SK-N-SH (cell line): Measurements from ENCODE around the gene ASTN2. TPM values are rescaled to one million over a fixed set of nuclear protein-coding genes. Genes with fewer than 3 reads are reported as not detected.

ENCODE experiments used
- CTCF ChIA-PET: fragments of 300-600, 350-600 bp; formaldehyde crosslinking; extraction: SDS; loops from one replicate; lab custom pipeline; 2021; lab: Yijun Ruan, JAX
- POLR2A ChIA-PET: fragments of 350-600 bp; sonication (Branson Sonifier 250); formaldehyde crosslinking; extraction: SDS; loops from one replicate; lab custom pipeline; 2020; ENCODE audit warnings: antibody characterized with exemption, inconsistent platforms; lab: Yijun Ruan, JAX
- DNase-seq: peaks from one replicate; pipeline ENCODE4 v3.0.0; 2012
- H2AFZ ChIP-seq: fragments of 200-600 bp; sonication (generic); 2 replicates; pipeline ENCODE4 v1.8.1; 2016; ENCODE audit warnings: antibody characterized with exemption, mild to moderate bottlenecking, low read depth
- H3F3A ChIP-seq: fragments of 200-600 bp; sonication (generic); replicated peaks from 2 replicates; pipeline ENCODE3; 2016; ENCODE audit warnings: antibody characterized with exemption, mild to moderate bottlenecking; ENCODE audit not compliant: insufficient read depth
- H3K27ac ChIP-seq, 2 experiments: fragments of 200-500 bp in 1 of 2; fragments of 200-600 bp in 1 of 2; sonication (Bioruptor generic) in 1 of 2; sonication (generic), shearing (Covaris generic) in 1 of 2; 2 replicates each; pipeline versions ENCODE4 v1.5.1 to v1.6.1; 2014 to 2016; ENCODE audit warnings: low read depth in 2 of 2, inconsistent platforms in 1 of 2, low read length in 1 of 2, mild to moderate bottlenecking in 1 of 2, mixed read lengths in 1 of 2
- H3K27me3 ChIP-seq: fragments of 200-600 bp; sonication (generic), shearing (Covaris generic); 2 replicates; pipeline ENCODE4 v1.6.1; 2016; ENCODE audit warnings: mixed run types; ENCODE audit not compliant: insufficient read depth
- H3K36me3 ChIP-seq, 2 experiments: fragments of 200-500 bp in 1 of 2; fragments of 200-600 bp in 1 of 2; sonication (Bioruptor generic) in 1 of 2; sonication (generic) in 1 of 2; replicated peaks in 1 of 2; 2 replicates each; pipeline versions ENCODE3 to v1.5.1; 2014 to 2016; ENCODE audit warnings: low read length in 1 of 2, mild to moderate bottlenecking in 1 of 2; ENCODE audit not compliant: insufficient read depth in 2 of 2, control insufficient read depth in 1 of 2
- H3K4me1 ChIP-seq, 2 experiments: fragments of 200-500 bp in 1 of 2; fragments of 200-600 bp in 1 of 2; sonication (Bioruptor generic) in 1 of 2; sonication (generic), shearing (Covaris generic) in 1 of 2; 2 replicates each; pipeline versions ENCODE4 v1.5.1 to v1.6.1; 2014 to 2016; ENCODE audit warnings: low read depth in 1 of 2, low read length in 1 of 2, mixed run types in 1 of 2; ENCODE audit not compliant: insufficient read depth in 2 of 2, control insufficient read depth in 1 of 2
- H3K4me2 ChIP-seq: fragments of 200-600 bp; sonication (generic), shearing (Covaris generic); 2 replicates; pipeline ENCODE4 v1.6.1; 2017; ENCODE audit warnings: mixed run types
- H3K4me3 ChIP-seq, 2 experiments: fragments of 200-500 bp in 1 of 2; fragments of 200-600 bp in 1 of 2; sonication (Bioruptor generic) in 1 of 2; sonication (generic), shearing (Covaris generic) in 1 of 2; 2 replicates each; pipeline versions ENCODE4 v1.5.1 to v1.8.1; 2014 to 2016; ENCODE audit warnings: low read depth in 2 of 2, inconsistent platforms in 1 of 2, low read length in 1 of 2, mild to moderate bottlenecking in 1 of 2, mixed read lengths in 1 of 2, moderate library complexity in 1 of 2
- H3K79me2 ChIP-seq: fragments of 200-600 bp; sonication (generic); 2 replicates; pipeline ENCODE4 v1.8.1; 2017; ENCODE audit warnings: mild to moderate bottlenecking; ENCODE audit not compliant: insufficient read depth
- H3K9ac ChIP-seq: fragments of 200-600 bp; sonication (generic); 2 replicates; pipeline ENCODE4 v1.6.1; 2017; ENCODE audit warnings: mixed run types
- H3K9me2 ChIP-seq: fragments of 200-600 bp; sonication (generic); 2 replicates; pipeline ENCODE4 v1.6.1; 2017; ENCODE audit warnings: mixed run types
- H3K9me3 ChIP-seq: fragments of 200-600 bp; sonication (generic); 2 replicates; pipeline ENCODE4 v1.6.1; 2017; ENCODE audit warnings: mixed run types, mild to moderate bottlenecking, moderate library complexity
- H4K20me1 ChIP-seq: fragments of 200-600 bp; sonication (generic); 2 replicates; pipeline ENCODE4 v1.6.1; 2017; ENCODE audit warnings: mild to moderate bottlenecking, mixed run types; ENCODE audit not compliant: insufficient read depth
- CHD2 ChIP-seq: fragments of 150-350 bp; IDR thresholded peaks from 2 replicates; pipeline ENCODE4 v1.6.1; 2018; ENCODE audit warnings: low read length; ENCODE audit not compliant: partially characterized antibody
- ELF1 ChIP-seq: IDR thresholded peaks from 2 replicates; pipeline ENCODE4 v1.4.0; 2012
- EZH2phosphoT487 ChIP-seq: fragments of 200-600 bp; sonication (generic); IDR thresholded peaks from 2 replicates; pipeline ENCODE4 v1.6.1; 2017; ENCODE audit warnings: low read depth, mixed run types, mild to moderate bottlenecking, antibody characterized with exemption, moderate library complexity, borderline replicate concordance
- FOXJ3 ChIP-seq: sonication (generic); formaldehyde crosslinking; IDR thresholded peaks from 2 replicates; pipeline ENCODE4 v1.5.1; 2020; ENCODE audit warnings: mild to moderate bottlenecking, missing genetic modification reagents
- GABPA ChIP-seq: IDR thresholded peaks from 2 replicates; pipeline ENCODE4 v1.4.0; 2012; ENCODE audit warnings: low read depth, mild to moderate bottlenecking
- GATA2 ChIP-seq: sonication (generic); formaldehyde crosslinking; IDR thresholded peaks from 2 replicates; pipeline ENCODE4 v1.5.0; 2020; ENCODE audit warnings: mild to moderate bottlenecking, missing genetic modification reagents
- MEF2A ChIP-seq: IDR thresholded peaks from 2 replicates; pipeline ENCODE4 v1.4.0; 2012; ENCODE audit warnings: low read depth, borderline replicate concordance
- MXI1 ChIP-seq: IDR thresholded peaks from 2 replicates; pipeline ENCODE4 v1.6.1; 2012; ENCODE audit warnings: mild to moderate bottlenecking, low read depth, low read length, improper control_type of control experiment
- NFIC ChIP-seq: IDR thresholded peaks from 2 replicates; pipeline ENCODE4 v1.4.0; 2012; ENCODE audit warnings: borderline replicate concordance
- NRF1 ChIP-seq: IDR thresholded peaks from 2 replicates; pipeline ENCODE4 v1.6.1; 2012; ENCODE audit warnings: low read depth, mild to moderate bottlenecking, low read length
- PBX3 ChIP-seq: IDR thresholded peaks from 2 replicates; pipeline ENCODE4; 2012
- POLR2AphosphoS5 ChIP-seq: IDR thresholded peaks from 2 replicates; pipeline ENCODE4 v1.6.1; 2012; ENCODE audit warnings: low read depth, low read length
- REST ChIP-seq: IDR thresholded peaks from 2 replicates; pipeline ENCODE4 v1.6.1; 2012; ENCODE audit warnings: mild to moderate bottlenecking, low read depth, low read length, moderate library complexity
- SMC3 ChIP-seq: IDR thresholded peaks from 2 replicates; pipeline ENCODE4 v1.6.1; 2012; ENCODE audit warnings: low read depth, low read length, improper control_type of control experiment
- TAF1 ChIP-seq: IDR thresholded peaks from 2 replicates; pipeline ENCODE4 v1.6.1; 2012; ENCODE audit warnings: low read depth, mild to moderate bottlenecking, low read length, moderate library complexity, borderline replicate concordance
- TEAD4 ChIP-seq: IDR thresholded peaks from 2 replicates; pipeline ENCODE4 v1.4.0; 2012; ENCODE audit warnings: mild to moderate bottlenecking, borderline replicate concordance; ENCODE audit not compliant: insufficient read depth
- USF2 ChIP-seq: fragments of 150-350 bp; IDR thresholded peaks from 2 replicates; pipeline ENCODE4 v1.6.1; 2017; ENCODE audit warnings: antibody characterized with exemption, low read length, low read depth, borderline replicate concordance
- YY1 ChIP-seq: IDR thresholded peaks from 2 replicates; pipeline ENCODE4 v1.4.0; 2012; ENCODE audit warnings: low read depth, mild to moderate bottlenecking
- WGBS: methylation state at CpG from one replicate; pipeline ENCODE4 v1.1.6; 2017; ENCODE audit warnings: low lambda C conversion rate; 5-methylcytosine and 5-hydroxymethylcytosine counted together
- polyA plus RNA-seq, 3 experiments: library from polyadenylated mRNA; depleted of rRNA; stranded (reverse); fragments of >200 nt; gene quantifications; 2 replicates each; pipeline ENCODE4 v1.2.3, GENCODE V29; 2012

ASTN2 gene
- polyA plus RNA-seq, 1 of the 3 experiments (the other 2 are of a cell fraction): 6.6 TPM

GRCh38 chr9:117239428-117239827 is 175.4 kb downstream of the ASTN2 start:
- Histone ChIP-seq H3K9me3 (no peaks in the 10 kb centered on the region), H4K20me1 (no peaks in the 10 kb centered on the region), H3K4me3 (no peak overlapping the region), H3F3A (no peaks in the 10 kb centered on the region), H3K9ac (no peak overlapping the region), H3K27ac (no peak overlapping the region), H3K79me2 (no peaks in the 10 kb centered on the region), H3K4me2 (no peak overlapping the region), H3K4me1 (no peaks in the 10 kb centered on the region; a peak in 1 of 4 replicates), H2AFZ (no peak overlapping the region), H3K9me2 (no peaks in the 10 kb centered on the region), H3K36me3 (no peaks in the 10 kb centered on the region), H3K27me3 (no peaks in the 10 kb centered on the region)
- 8% methylated on average over 1 of the region's 1 CpG for WGBS
- ChIA-PET CTCF (interaction anchor here (0.9 to 1.1 kb wide), 2 partner anchors 14 to 38 kb away, joined by 3 read pairs; no protein-coding TSS in a partner anchor), POLR2A (no interaction called here)
- no peak for TF ChIP-seq TAF1
- no peak for TF ChIP-seq ELF1
- TF ChIP-seq PBX3: no peak
- no peak for TF ChIP-seq SMC3
- TF ChIP-seq NFIC: no peak
- no peak for TF ChIP-seq NRF1
- no peak for TF ChIP-seq REST
- DNase-seq: no peak

- Histone ChIP-seq H3K9me2 (no peaks in the 10 kb centered on the region), H3K9me3 (no peaks in the 10 kb centered on the region), H3K4me2 (no peak overlapping the region), H2AFZ (no peak overlapping the region), H3K4me3 (no peak overlapping the region), H3F3A (no peaks in the 10 kb centered on the region), H3K27ac (peak overlapping the region in 1 of 2 experiments; percentile 1; a peak in 2 of 4 replicates), H3K79me2 (no peaks in the 10 kb centered on the region), H3K36me3 (no peaks in the 10 kb centered on the region), H3K4me1 (peaks cover 0 to 13% of the 10 kb centered on the region in 2 experiments; a peak in 2 of 4 replicates), H3K9ac (no peak overlapping the region), H4K20me1 (no peaks in the 10 kb centered on the region), H3K27me3 (no peaks in the 10 kb centered on the region)
- TF ChIP-seq MXI1: no peak
- no peak for TF ChIP-seq POLR2AphosphoS5
- TF ChIP-seq CHD2: no peak
- TF ChIP-seq MEF2A: no peak
- no peak for TF ChIP-seq GATA2 (CRISPR knock-in tag)
- no peak for TF ChIP-seq FOXJ3 (CRISPR knock-in tag)
- no peak for TF ChIP-seq TEAD4
- TF ChIP-seq NFIC: no peak
- no peak for TF ChIP-seq YY1
- TF ChIP-seq GABPA: no peak
- no peak for TF ChIP-seq EZH2phosphoT487
- no peak for TF ChIP-seq USF2
- WGBS: 22% methylated on average over 6 of the region's 6 CpGs
- ChIA-PET CTCF (interaction anchor here (0.9 to 6.7 kb wide), 3 partner anchors 13 to 497 kb away, joined by 3 to 39 read pairs (median 8); no protein-coding TSS in a partner anchor), POLR2A (no interaction called here)
- no peak for DNase-seq
Measured at GRCh38 chr9:117234103-117234502, 180.8 kb downstream of the ASTN2 start.
